ENCODE data around the gene FAM117B. TPM values are rescaled to one million over a fixed set of nuclear protein-coding genes. Genes with fewer than 3 reads are reported as not detected.

FAM117B gene
- total RNA-seq, 1 experiment from 2014 or later = 3.7 TPM

Small RNA genes lying within 50 kb of the gene (small RNA-seq; reads per million reads assigned to genes)
- gene MTND4LP17 = 0 reads per million in 2 experiments

Other genes with a start within 250 kb of the FAM117B start
- gene ICA1L, start 236.8 kb downstream of the FAM117B start, total RNA-seq (2014; rRNA removed; shearing (Covaris generic)) = 0.61 and 2.1 TPM in 2 replicates

Measured in SK-MEL-5 (cell line).